Muscle of leg (tissue), 11 donors: ENCODE data around the gene LRPAP1. TPM values are rescaled to one million over a fixed set of nuclear protein-coding genes. Genes with fewer than 3 reads are reported as not detected.
"Not testable (repeated sequence)": the region's sequence is repeated elsewhere in the genome, so short reads cannot be mapped to it uniquely, and the experiment has no call there.

Source experiments
- DNase-seq: peaks from one replicate; pipeline ENCODE4 v3.0.0; 2013
- H3K27ac ChIP-seq: one replicate; pipeline ENCODE4 v1.5.1; 2013; ENCODE audit warnings: mild to moderate bottlenecking, low read length, control low read depth
- H3K27me3 ChIP-seq: one replicate; pipeline ENCODE4 v1.6.1; 2013; ENCODE audit warnings: low read length; ENCODE audit not compliant: control insufficient read depth, insufficient read depth
- H3K36me3 ChIP-seq: one replicate; pipeline ENCODE4 v1.6.1; 2013; ENCODE audit warnings: low read length; ENCODE audit not compliant: control insufficient read depth, insufficient read depth
- H3K4me1 ChIP-seq: one replicate; pipeline ENCODE4 v1.6.1; 2013; ENCODE audit warnings: low read length; ENCODE audit not compliant: control insufficient read depth, insufficient read depth
- H3K4me3 ChIP-seq: one replicate; pipeline ENCODE4 v1.5.1; 2013; ENCODE audit warnings: low read length, control low read depth
- H3K9me3 ChIP-seq: replicated peaks from 2 replicates; pipeline ENCODE4 v1.6.1; 2013; ENCODE audit warnings: low read depth, low read length; ENCODE audit not compliant: control insufficient read depth
- WGBS: methylation state at CpG from one replicate; pipeline ENCODE4 v1.1.5; 2013; ENCODE audit warnings: missing lambda C conversion rate; ENCODE audit not compliant: insufficient coverage; 5-methylcytosine and 5-hydroxymethylcytosine counted together
- polyA plus RNA-seq, 8 donors: library from polyadenylated mRNA; unstranded; fragments of 120-200 nt; gene quantifications; one replicate each; pipeline versions ENCODE4 v1.2.1 to v1.2.3, GENCODE V29; 2013; ENCODE audit warnings: inconsistent platforms in 1 of 8, low replicate concordance in 1 of 8; ENCODE audit not compliant: insufficient read length in 8 of 8, insufficient read depth in 1 of 8
- total RNA-seq: library from RNA; stranded (reverse); fragments of 120-200 nt; gene quantifications from one replicate; pipeline ENCODE4 v1.2.4, GENCODE V29; 2013

Gene LRPAP1
- total and polyA plus RNA-seq, 9 donors = 72.4 to 99.1 (median 92.7) TPM

GRCh38 chr4:3462321-3462789 lies 69.9 kb downstream of the LRPAP1 start:
- no peak for DNase-seq
- 74% methylated on average over 8 of the region's 10 CpGs for WGBS
- peak overlapping the region; percentile 17 for H3K4me3 ChIP-seq

GRCh38 chr4:3461515-3462291 lies 70.5 kb downstream of the LRPAP1 start:
- H3K4me1 ChIP-seq = peaks cover 58% of the 10 kb centered on the region
- DNase-seq = peak; percentile 86
- WGBS = 69% methylated on average over 18 of the region's 25 CpGs

More at GRCh38 chr4:3462321-3462789, 69.9 kb downstream of the LRPAP1 start:
- Histone ChIP-seq H3K9me3 (no peaks in the 10 kb centered on the region), H3K27me3 (peaks cover 23% of the 10 kb centered on the region), H3K36me3 (no peaks in the 10 kb centered on the region), H3K4me1 (peaks cover 62% of the 10 kb centered on the region), H3K27ac (peak overlapping the region; percentile 86)

DNA sequence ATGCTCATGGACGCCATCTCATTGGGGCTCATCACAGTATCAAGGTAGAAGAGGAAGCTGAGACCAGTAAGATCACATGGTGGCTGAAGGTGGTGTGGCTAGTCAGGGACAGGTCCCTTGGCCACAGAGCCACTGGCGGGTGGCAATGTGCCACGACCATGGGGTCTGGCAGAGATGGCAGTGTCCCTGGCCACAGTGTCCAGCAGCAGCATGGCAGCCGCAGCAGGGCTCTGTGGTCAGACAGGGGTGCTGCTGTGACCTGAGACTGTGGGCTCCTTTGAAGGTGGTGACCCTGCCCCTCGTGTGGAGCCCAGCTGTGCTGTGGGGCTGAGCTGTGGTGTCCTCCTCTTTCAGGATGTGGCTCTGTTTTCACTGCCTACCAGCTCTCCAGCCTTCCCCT lies 71.3 kb downstream of the LRPAP1 start:
- peaks cover 4% of the 10 kb centered on the region for H3K9me3 ChIP-seq
- 84% methylated on average over 4 of the region's 5 CpGs for WGBS
- H3K4me1 ChIP-seq = peaks cover 50% of the 10 kb centered on the region
- peak overlapping the region; percentile 77 for H3K27ac ChIP-seq
- no peaks in the 10 kb centered on the region for H3K36me3 ChIP-seq
- no peak overlapping the region for H3K4me3 ChIP-seq
- DNase-seq = no peak
- H3K27me3 ChIP-seq = peaks cover 23% of the 10 kb centered on the region

More at GRCh38 chr4:3461515-3462291, 70.5 kb downstream of the LRPAP1 start:
- peaks cover 23% of the 10 kb centered on the region for H3K27me3 ChIP-seq
- H3K27ac ChIP-seq = peak overlapping the region; percentile 86
- H3K9me3 ChIP-seq = peaks cover under 1% of the 10 kb centered on the region
- no peak overlapping the region for H3K4me3 ChIP-seq
- no peaks in the 10 kb centered on the region for H3K36me3 ChIP-seq

DNA sequence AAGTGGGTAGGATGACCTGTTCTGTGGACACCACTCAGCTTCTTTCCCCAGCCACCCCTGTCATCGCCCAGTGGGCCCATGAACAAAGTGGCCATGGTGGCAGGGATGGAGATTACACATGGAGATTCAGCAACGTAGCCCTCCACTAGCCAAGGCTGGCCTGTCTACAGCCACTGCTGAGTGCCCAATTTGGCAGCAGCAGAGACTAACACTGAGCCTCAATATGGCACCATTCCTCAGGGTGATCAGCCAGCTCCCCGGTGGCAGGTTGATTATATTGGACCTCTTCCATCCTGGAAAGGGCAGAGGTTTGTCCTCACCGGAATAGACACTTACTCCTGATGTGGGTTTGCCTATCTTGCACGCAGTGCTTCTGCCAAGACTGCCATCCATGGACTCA lies 73.1 kb downstream of the LRPAP1 start:
- peaks cover 14% of the 10 kb centered on the region for H3K27me3 ChIP-seq
- not testable (repeated sequence) for H3K36me3 ChIP-seq, H3K4me3 ChIP-seq, DNase-seq, H3K27ac ChIP-seq
- peaks cover 33% of the 10 kb centered on the region for H3K4me1 ChIP-seq
- 94% methylated on average over 4 of the region's 5 CpGs for WGBS
- H3K9me3 ChIP-seq = peaks cover 14% of the 10 kb centered on the region

- 34% methylated on average over 6 of the region's 6 CpGs for WGBS
- Histone ChIP-seq H3K27me3 (peaks cover 7% of the 10 kb centered on the region), H3K4me3 (no peak overlapping the region), H3K4me1 (peaks cover 25% of the 10 kb centered on the region), H3K27ac (no peak overlapping the region), H3K36me3 (no peaks in the 10 kb centered on the region), H3K9me3 (peaks cover 19% of the 10 kb centered on the region)
- no peak for DNase-seq
These were observed 73.9 kb downstream of the LRPAP1 start for GRCh38 chr4:3458371-3458770.

GRCh38 chr4:3455596-3455995 lies 76.6 kb downstream of the LRPAP1 start:
- H3K27ac ChIP-seq, H3K27me3 ChIP-seq, H3K36me3 ChIP-seq, H3K4me3 ChIP-seq, H3K4me1 ChIP-seq, DNase-seq: not testable (repeated sequence)
- WGBS = 69% methylated on average over 2 of the region's 3 CpGs
- peaks cover 19% of the 10 kb centered on the region for H3K9me3 ChIP-seq

Other genes with a start within 250 kb of the LRPAP1 start
- 25.2 TPM for gene RGS12, start 239.4 kb downstream of the LRPAP1 start, total RNA-seq
- gene RGS12, start 239.4 kb downstream of the LRPAP1 start, polyA plus RNA-seq = 10 to 100 TPM; 26.8 to 49.2 (median 35.3) TPM
- 0.80 TPM for gene HGFAC, start 90.5 kb downstream of the LRPAP1 start, total RNA-seq
- gene HGFAC, start 90.5 kb downstream of the LRPAP1 start, polyA plus RNA-seq = 1 to 10 TPM in 6 of 8 donors, under 1 TPM in 2; 0.51 to 2.5 (median 1.6) TPM
- 14.2 TPM for gene DOK7, start 69.1 kb downstream of the LRPAP1 start, total RNA-seq
- gene DOK7, start 69.1 kb downstream of the LRPAP1 start, polyA plus RNA-seq = 10 to 100 TPM; 11.4 to 23.9 (median 18.6) TPM
- 3.3 TPM for gene ADRA2C, start 234.0 kb upstream of the LRPAP1 start, total RNA-seq
- 1 to 10 TPM; 2.3 to 5.0 (median 2.7) TPM for gene ADRA2C, start 234.0 kb upstream of the LRPAP1 start, polyA plus RNA-seq